Measurements from ENCODE around the gene COL18A1. TPM values are rescaled to one million over a fixed set of nuclear protein-coding genes. Genes with fewer than 3 reads are reported as not detected.

The COL18A1 gene
- total and polyA plus RNA-seq, 2 donors (not counting 1 experiment from before 2014, with no cell fraction given), result 15.6 to 24.7 TPM

- ChIA-PET CTCF (no interaction called here), POLR2A (no interaction called here)
- Histone ChIP-seq H3K27me3 (replicated peaks in 1 of 4; ENCODE audit: control extremely low read depth in 1 of 4, control insufficient read depth in 3 of 4, insufficient read depth in 4 of 4, low read length in 3 of 4) (peaks cover 0 to 4% (median 0%) of the 10 kb centered on the region in 4 experiments), H3K9me3 (ENCODE audit: control extremely low read depth in 1 of 3, control insufficient read depth in 2 of 3, insufficient read depth in 1 of 3, low read length in 2 of 3) (peaks cover 0 to 8% (median 0%) of the 10 kb centered on the region in 3 donors), H3K79me2 (ENCODE audit: control insufficient read depth, insufficient read depth, low read length) (no peaks in the 10 kb centered on the region), H3K4me1 (ENCODE audit: control insufficient read depth in 2 of 2, insufficient read depth in 2 of 2, low read length in 2 of 2) (no peaks in the 10 kb centered on the region), H3K36me3 (replicated peaks in 1 of 2; ENCODE audit: control extremely low read depth in 1 of 2, control insufficient read depth in 1 of 2, extremely low read depth in 1 of 2, insufficient read depth in 2 of 2, low read length in 1 of 2) (no peaks in the 10 kb centered on the region), H3K4me2 (replicated peaks; ENCODE audit: low read depth, low read length, poor library complexity, severe bottlenecking) (no peak overlapping the region), H2AFZ (ENCODE audit: insufficient read depth, low read depth, low read length, poor library complexity, severe bottlenecking) (no peak overlapping the region), H3K9ac (ENCODE audit: low read length) (no peak overlapping the region), H3K4me3 (ENCODE audit: control extremely low read depth in 1 of 5, extremely low read depth in 1 of 5, insufficient read depth in 1 of 5, low read depth in 2 of 5, low read length in 4 of 5) (no peak overlapping the region), H3K27ac (ENCODE audit: low read length in 2 of 2) (no peak overlapping the region), H4K20me1 (ENCODE audit: control insufficient read depth, insufficient read depth, low read length, poor library complexity, severe bottlenecking) (no peaks in the 10 kb centered on the region)
- no peak for ATAC-seq (ENCODE audit: low read depth)
- intact Hi-C loops (cut with micrococcal nuclease), result no loop called here
- TF ChIP-seq EZH2 (IDR thresholded peaks at IDR 0.05; ENCODE audit: borderline replicate concordance, insufficient read depth, low read depth, low read length, poor library complexity, severe bottlenecking), result no peak
- TF ChIP-seq, protein P1, sequence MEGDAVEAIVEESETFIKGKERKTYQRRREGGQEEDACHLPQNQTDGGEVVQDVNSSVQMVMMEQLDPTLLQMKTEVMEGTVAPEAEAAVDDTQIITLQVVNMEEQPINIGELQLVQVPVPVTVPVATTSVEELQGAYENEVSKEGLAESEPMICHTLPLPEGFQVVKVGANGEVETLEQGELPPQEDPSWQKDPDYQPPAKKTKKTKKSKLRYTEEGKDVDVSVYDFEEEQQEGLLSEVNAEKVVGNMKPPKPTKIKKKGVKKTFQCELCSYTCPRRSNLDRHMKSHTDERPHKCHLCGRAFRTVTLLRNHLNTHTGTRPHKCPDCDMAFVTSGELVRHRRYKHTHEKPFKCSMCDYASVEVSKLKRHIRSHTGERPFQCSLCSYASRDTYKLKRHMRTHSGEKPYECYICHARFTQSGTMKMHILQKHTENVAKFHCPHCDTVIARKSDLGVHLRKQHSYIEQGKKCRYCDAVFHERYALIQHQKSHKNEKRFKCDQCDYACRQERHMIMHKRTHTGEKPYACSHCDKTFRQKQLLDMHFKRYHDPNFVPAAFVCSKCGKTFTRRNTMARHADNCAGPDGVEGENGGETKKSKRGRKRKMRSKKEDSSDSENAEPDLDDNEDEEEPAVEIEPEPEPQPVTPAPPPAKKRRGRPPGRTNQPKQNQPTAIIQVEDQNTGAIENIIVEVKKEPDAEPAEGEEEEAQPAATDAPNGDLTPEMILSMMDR (IDR thresholded peaks at IDR 0.05), result no peak
- no peak for DNase-seq
- H3K4me3 Mint-ChIP-seq, result no peak overlapping the region
- no peaks in the 10 kb centered on the region for H3K9me3 Mint-ChIP-seq (ENCODE audit: insufficient read depth)
- H3K27me3 Mint-ChIP-seq, result peaks cover 17% of the 10 kb centered on the region
- H3K4me1 Mint-ChIP-seq, result no peaks in the 10 kb centered on the region
- 92% methylated on average over 11 of the region's 11 CpGs for WGBS (ENCODE audit: insufficient coverage)
- no peak overlapping the region for H3K27ac Mint-ChIP-seq
These were observed 18.6 kb upstream of the COL18A1 start for GRCh38 chr21:45386336-45386727.

GRCh38 chr21:45386728-45387371, 18.1 kb upstream of the COL18A1 start:
- intact Hi-C loops (cut with micrococcal nuclease), result no loop called here
- no peaks in the 10 kb centered on the region for H3K36me3 ChIP-seq (replicated peaks in 1 of 2; ENCODE audit: control extremely low read depth in 1 of 2, control insufficient read depth in 1 of 2, extremely low read depth in 1 of 2, insufficient read depth in 2 of 2, low read length in 1 of 2)
- peaks cover 17% of the 10 kb centered on the region for H3K27me3 Mint-ChIP-seq
- H3K27me3 ChIP-seq (replicated peaks in 1 of 4; ENCODE audit: control extremely low read depth in 1 of 4, control insufficient read depth in 3 of 4, insufficient read depth in 4 of 4, low read length in 3 of 4), result peaks cover 0 to 9% (median 0%) of the 10 kb centered on the region in 4 experiments
- WGBS (ENCODE audit: insufficient coverage), result 71% methylated on average over 19 of the region's 20 CpGs
- H3K9me3 ChIP-seq (ENCODE audit: control extremely low read depth in 1 of 3, control insufficient read depth in 2 of 3, insufficient read depth in 1 of 3, low read length in 2 of 3), result peaks cover 0 to 8% (median 0%) of the 10 kb centered on the region in 3 donors
- TF ChIP-seq, protein P1 (IDR thresholded peaks at IDR 0.05), result no peak
- TF ChIP-seq EZH2 (IDR thresholded peaks at IDR 0.05; ENCODE audit: borderline replicate concordance, insufficient read depth, low read depth, low read length, poor library complexity, severe bottlenecking), result no peak
- no peak overlapping the region for H2AFZ ChIP-seq (ENCODE audit: insufficient read depth, low read depth, low read length, poor library complexity, severe bottlenecking)
- no peak overlapping the region for H3K4me3 Mint-ChIP-seq
- CTCF ChIA-PET, result no interaction called here
- no peaks in the 10 kb centered on the region for H3K4me1 Mint-ChIP-seq
- no peak overlapping the region for H3K27ac ChIP-seq (ENCODE audit: low read length in 2 of 2)
- ATAC-seq (ENCODE audit: low read depth) (no peak), DNase-seq (no peak)
- H3K9me3 Mint-ChIP-seq (ENCODE audit: insufficient read depth), result no peaks in the 10 kb centered on the region
- no peak overlapping the region for H3K4me3 ChIP-seq (ENCODE audit: control extremely low read depth in 1 of 5, extremely low read depth in 1 of 5, insufficient read depth in 1 of 5, low read depth in 2 of 5, low read length in 4 of 5)
- H3K4me2 ChIP-seq (replicated peaks; ENCODE audit: low read depth, low read length, poor library complexity, severe bottlenecking), result no peak overlapping the region
- no peak overlapping the region for H3K9ac ChIP-seq (ENCODE audit: low read length)
- no peaks in the 10 kb centered on the region for H3K4me1 ChIP-seq (ENCODE audit: control insufficient read depth in 2 of 2, insufficient read depth in 2 of 2, low read length in 2 of 2)
- H4K20me1 ChIP-seq (ENCODE audit: control insufficient read depth, insufficient read depth, low read length, poor library complexity, severe bottlenecking), result no peaks in the 10 kb centered on the region
- no peaks in the 10 kb centered on the region for H3K79me2 ChIP-seq (ENCODE audit: control insufficient read depth, insufficient read depth, low read length)
- no peak overlapping the region for H3K27ac Mint-ChIP-seq
- POLR2A ChIA-PET, result no interaction called here
